Measurements from ENCODE around the gene BAK1. TPM values are rescaled to one million over a fixed set of nuclear protein-coding genes. Genes with fewer than 3 reads are reported as not detected.

The BAK1 gene
- total and polyA plus RNA-seq, 5 donors from 2014 or later, result 38.1 to 66.3 (median 47.0) TPM

DNA sequence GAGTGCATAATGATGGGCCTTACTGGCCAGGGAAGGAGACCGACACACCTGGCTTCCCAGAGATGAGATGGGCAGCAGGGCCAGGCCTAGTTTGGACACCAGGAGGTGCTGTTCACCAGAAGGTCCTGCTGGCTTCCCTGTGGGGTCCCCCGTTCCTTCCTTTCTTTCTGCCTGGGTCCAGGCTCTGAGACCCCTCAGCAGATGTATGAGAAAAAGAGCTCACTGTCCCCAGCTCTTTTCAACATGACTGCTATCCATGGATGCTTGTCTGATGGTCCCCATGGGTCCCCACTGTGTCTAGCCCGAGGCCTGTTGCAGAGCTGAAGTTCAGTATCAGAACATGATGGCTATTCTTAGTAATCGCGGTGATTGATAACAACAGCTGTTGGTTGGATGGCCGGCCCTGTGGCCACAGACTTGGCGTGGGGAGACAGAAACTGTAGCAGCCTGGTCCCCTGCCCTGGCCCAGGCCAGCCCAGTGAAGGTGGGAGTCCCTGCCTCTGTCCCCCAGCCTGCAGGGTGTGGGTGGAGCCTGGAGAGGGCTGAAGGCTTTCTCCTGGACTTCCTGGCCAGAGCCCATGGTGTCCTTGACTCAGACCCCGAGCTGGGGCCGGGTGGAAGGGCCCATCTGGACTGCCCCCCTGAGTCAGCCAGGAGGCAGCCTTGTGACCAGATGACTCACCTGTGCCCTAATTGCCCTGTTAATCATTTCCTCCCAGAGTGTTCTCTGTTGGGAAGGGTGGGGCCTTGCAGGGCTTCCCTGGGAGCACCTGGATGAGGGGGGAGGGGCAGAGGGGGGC lies 9.9 kb upstream of the BAK1 start:
- Histone ChIP-seq H3K36me3 (ENCODE audit: control insufficient read depth, insufficient read depth, low read length) (no peaks in the 10 kb centered on the region), H3K4me1 (ENCODE audit: control insufficient read depth, insufficient read depth, low read length, poor library complexity, severe bottlenecking) (peaks cover 27% of the 10 kb centered on the region), H3K27me3 (ENCODE audit: control insufficient read depth, insufficient read depth, low read length) (no peaks in the 10 kb centered on the region), H3K4me3 (ENCODE audit: low read depth, low read length) (no peak overlapping the region), H3K27ac (ENCODE audit: insufficient read depth, low read length, poor library complexity, severe bottlenecking) (no peak overlapping the region), H3K9me3 (ENCODE audit: control insufficient read depth in 2 of 2, low read length in 2 of 2) (no peaks in the 10 kb centered on the region)
- Mint-ChIP-seq H3K9me3 (no peaks in the 10 kb centered on the region), H3K4me3 (no peak overlapping the region), H3K4me1 (peaks cover 9 to 28% (median 18%) of the 10 kb centered on the region in 4 donors), H3K36me3 (no peaks in the 10 kb centered on the region), H3K27me3 (peaks cover 4% of the 10 kb centered on the region), H3K27ac (no peak overlapping the region)
- ATAC-seq (ENCODE audit: low read depth in 2 of 2) (no peak), DNase-seq (peak in 1 of 3 donors; percentile 51)

DNA sequence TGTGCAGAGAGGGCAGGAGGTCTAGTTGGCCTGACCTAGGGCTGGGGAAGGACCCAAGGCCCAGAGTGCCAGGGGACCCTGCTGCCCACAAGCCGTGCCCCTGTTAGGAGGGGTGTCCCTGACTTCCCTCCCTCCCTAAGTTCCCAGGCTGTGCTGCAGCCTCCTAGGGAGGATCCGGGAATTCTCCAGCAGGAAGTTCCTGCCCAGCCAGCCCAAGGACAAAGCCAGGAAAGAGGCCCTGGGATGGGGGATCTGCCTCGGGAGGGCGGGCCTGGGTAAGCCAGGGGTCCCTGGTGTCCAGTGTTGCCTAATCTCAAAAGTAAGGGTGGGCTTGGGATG lies 9.3 kb upstream of the BAK1 start:
- no peaks in the 10 kb centered on the region for H3K9me3 ChIP-seq (ENCODE audit: control insufficient read depth in 2 of 2, low read length in 2 of 2)
- H3K9me3 Mint-ChIP-seq, result no peaks in the 10 kb centered on the region

DNA sequence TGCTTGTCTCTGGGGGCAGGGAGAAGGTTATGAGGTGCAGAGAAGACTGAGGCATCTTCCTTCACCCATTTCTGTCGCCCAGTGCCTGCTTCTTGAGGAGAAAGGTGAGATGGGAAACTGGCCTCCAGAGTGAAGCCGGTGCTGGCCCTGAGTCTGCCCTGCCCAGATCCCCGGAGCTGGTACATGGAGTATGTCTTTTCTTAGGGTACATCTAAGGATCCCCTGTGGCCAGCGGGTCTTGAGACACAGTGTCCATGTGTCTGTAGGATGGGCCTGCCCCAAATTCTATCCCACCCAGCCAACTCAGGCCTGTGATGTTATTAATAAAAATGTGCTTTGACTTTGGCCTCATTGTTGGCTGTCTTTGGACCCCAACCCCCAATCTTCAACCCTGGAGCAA lies 8.8 kb upstream of the BAK1 start:
- H3K4me3 ChIP-seq (ENCODE audit: low read depth, low read length), result no peak overlapping the region
- Mint-ChIP-seq H3K9me3 (no peaks in the 10 kb centered on the region), H3K4me3 (no peak overlapping the region), H3K27ac (no peak overlapping the region), H3K4me1 (peaks cover 9 to 32% (median 18%) of the 10 kb centered on the region in 4 donors), H3K36me3 (no peaks in the 10 kb centered on the region), H3K27me3 (peaks cover 4% of the 10 kb centered on the region)
- DNase-seq (no peak), ATAC-seq (ENCODE audit: low read depth in 2 of 2) (no peak)
- no peaks in the 10 kb centered on the region for H3K9me3 ChIP-seq (ENCODE audit: control insufficient read depth in 2 of 2, low read length in 2 of 2)
- H3K36me3 ChIP-seq (ENCODE audit: control insufficient read depth, insufficient read depth, low read length), result no peaks in the 10 kb centered on the region
- H3K4me1 ChIP-seq (ENCODE audit: control insufficient read depth, insufficient read depth, low read length, poor library complexity, severe bottlenecking), result peaks cover 27% of the 10 kb centered on the region
- no peaks in the 10 kb centered on the region for H3K27me3 ChIP-seq (ENCODE audit: control insufficient read depth, insufficient read depth, low read length)
- no peak overlapping the region for H3K27ac ChIP-seq (ENCODE audit: insufficient read depth, low read length, poor library complexity, severe bottlenecking)

More for the DNA sequence above, 9.3 kb upstream of the BAK1 start:
- Histone ChIP-seq H3K4me3 (ENCODE audit: low read depth, low read length) (no peak overlapping the region), H3K4me1 (ENCODE audit: control insufficient read depth, insufficient read depth, low read length, poor library complexity, severe bottlenecking) (peaks cover 27% of the 10 kb centered on the region), H3K27me3 (ENCODE audit: control insufficient read depth, insufficient read depth, low read length) (no peaks in the 10 kb centered on the region), H3K36me3 (ENCODE audit: control insufficient read depth, insufficient read depth, low read length) (no peaks in the 10 kb centered on the region), H3K27ac (ENCODE audit: insufficient read depth, low read length, poor library complexity, severe bottlenecking) (no peak overlapping the region)
- no peak overlapping the region for H3K27ac Mint-ChIP-seq
- H3K4me3 Mint-ChIP-seq, result no peak overlapping the region
- H3K4me1 Mint-ChIP-seq, result peaks cover 9 to 32% (median 18%) of the 10 kb centered on the region in 4 donors
- peaks cover 4% of the 10 kb centered on the region for H3K27me3 Mint-ChIP-seq
- DNase-seq, result no peak
- ATAC-seq (ENCODE audit: low read depth in 2 of 2), result no peak
- H3K36me3 Mint-ChIP-seq, result no peaks in the 10 kb centered on the region

DNA sequence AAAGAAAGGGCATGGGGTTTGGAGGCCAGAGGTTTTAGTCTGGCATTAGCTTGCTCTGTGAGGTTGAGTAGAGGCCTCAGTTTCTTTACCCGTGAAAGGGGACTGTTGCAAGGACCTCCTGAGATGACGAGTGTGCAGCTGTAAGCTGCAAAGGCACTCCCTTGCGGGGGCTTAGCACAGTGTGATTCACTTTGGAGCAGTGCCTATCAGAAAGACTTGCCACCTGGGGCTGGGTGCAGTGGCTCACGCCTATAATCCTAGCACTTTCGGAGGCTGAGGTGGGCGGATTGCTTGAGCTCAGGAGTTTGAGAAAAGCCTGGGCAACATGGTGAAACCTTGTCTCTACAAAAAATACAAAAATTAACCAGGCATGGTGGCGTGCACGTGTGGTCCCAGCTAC lies 7.5 kb upstream of the BAK1 start:
- Mint-ChIP-seq H3K27me3 (peaks cover 4% of the 10 kb centered on the region), H3K4me1 (peaks cover 5 to 23% (median 11%) of the 10 kb centered on the region in 4 donors), H3K4me3 (no peak overlapping the region), H3K27ac (no peak overlapping the region), H3K36me3 (no peaks in the 10 kb centered on the region), H3K9me3 (no peaks in the 10 kb centered on the region)
- ATAC-seq (ENCODE audit: low read depth in 2 of 2) (no peak), DNase-seq (no peak)
- Histone ChIP-seq H3K9me3 (ENCODE audit: control insufficient read depth in 2 of 2, low read length in 2 of 2) (no peaks in the 10 kb centered on the region), H3K27ac (ENCODE audit: insufficient read depth, low read length, poor library complexity, severe bottlenecking) (no peak overlapping the region), H3K4me3 (ENCODE audit: low read depth, low read length) (no peak overlapping the region), H3K4me1 (ENCODE audit: control insufficient read depth, insufficient read depth, low read length, poor library complexity, severe bottlenecking) (peaks cover 15% of the 10 kb centered on the region), H3K27me3 (ENCODE audit: control insufficient read depth, insufficient read depth, low read length) (no peaks in the 10 kb centered on the region), H3K36me3 (ENCODE audit: control insufficient read depth, insufficient read depth, low read length) (no peaks in the 10 kb centered on the region)

DNA sequence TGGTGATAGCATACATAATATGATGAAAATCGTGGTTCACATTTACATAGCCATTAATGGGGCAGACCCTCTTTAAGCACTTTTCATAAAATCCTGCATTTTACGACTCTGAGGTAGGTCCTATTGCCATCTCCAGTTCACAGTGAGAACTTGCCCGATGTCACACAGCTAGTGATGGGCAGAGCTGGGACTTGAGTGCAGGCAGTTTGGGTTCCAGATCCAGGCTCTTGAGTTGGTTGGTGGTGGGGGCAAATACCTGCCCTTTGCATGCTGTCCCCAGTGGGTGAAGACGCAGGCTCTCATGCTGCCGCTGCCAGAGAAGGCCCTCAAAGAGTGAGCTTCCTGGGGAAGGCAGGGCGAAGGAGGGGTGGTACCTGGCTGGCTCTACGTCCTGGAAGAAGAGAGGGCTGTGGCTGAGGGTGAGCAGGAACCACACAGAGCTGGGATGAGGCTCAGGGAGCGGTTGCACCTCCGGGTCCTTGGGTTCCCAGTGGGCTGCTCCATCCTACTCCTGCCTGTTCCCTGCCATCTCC lies 6.1 kb upstream of the BAK1 start:
- peaks cover 4% of the 10 kb centered on the region for H3K27me3 Mint-ChIP-seq
- no peak for ATAC-seq (ENCODE audit: low read depth in 2 of 2)
- no peaks in the 10 kb centered on the region for H3K9me3 ChIP-seq (ENCODE audit: control insufficient read depth in 2 of 2, low read length in 2 of 2)
- peak overlapping the region; percentile 89 to 94 (median 93) for H3K27ac Mint-ChIP-seq
- H3K36me3 Mint-ChIP-seq, result no peaks in the 10 kb centered on the region
- H3K4me3 Mint-ChIP-seq, result peak overlapping the region in 3 of 4 donors; percentile 21 to 84 (median 41)
- DNase-seq, result no peak
- H3K27ac ChIP-seq (ENCODE audit: insufficient read depth, low read length, poor library complexity, severe bottlenecking), result no peak overlapping the region
- H3K4me3 ChIP-seq (ENCODE audit: low read depth, low read length), result no peak overlapping the region
- H3K4me1 ChIP-seq (ENCODE audit: control insufficient read depth, insufficient read depth, low read length, poor library complexity, severe bottlenecking), result peaks cover 13% of the 10 kb centered on the region
- no peaks in the 10 kb centered on the region for H3K27me3 ChIP-seq (ENCODE audit: control insufficient read depth, insufficient read depth, low read length)
- no peaks in the 10 kb centered on the region for H3K36me3 ChIP-seq (ENCODE audit: control insufficient read depth, insufficient read depth, low read length)
- no peaks in the 10 kb centered on the region for H3K9me3 Mint-ChIP-seq
- H3K4me1 Mint-ChIP-seq, result peaks cover 0 to 18% (median 7%) of the 10 kb centered on the region in 4 donors

DNA sequence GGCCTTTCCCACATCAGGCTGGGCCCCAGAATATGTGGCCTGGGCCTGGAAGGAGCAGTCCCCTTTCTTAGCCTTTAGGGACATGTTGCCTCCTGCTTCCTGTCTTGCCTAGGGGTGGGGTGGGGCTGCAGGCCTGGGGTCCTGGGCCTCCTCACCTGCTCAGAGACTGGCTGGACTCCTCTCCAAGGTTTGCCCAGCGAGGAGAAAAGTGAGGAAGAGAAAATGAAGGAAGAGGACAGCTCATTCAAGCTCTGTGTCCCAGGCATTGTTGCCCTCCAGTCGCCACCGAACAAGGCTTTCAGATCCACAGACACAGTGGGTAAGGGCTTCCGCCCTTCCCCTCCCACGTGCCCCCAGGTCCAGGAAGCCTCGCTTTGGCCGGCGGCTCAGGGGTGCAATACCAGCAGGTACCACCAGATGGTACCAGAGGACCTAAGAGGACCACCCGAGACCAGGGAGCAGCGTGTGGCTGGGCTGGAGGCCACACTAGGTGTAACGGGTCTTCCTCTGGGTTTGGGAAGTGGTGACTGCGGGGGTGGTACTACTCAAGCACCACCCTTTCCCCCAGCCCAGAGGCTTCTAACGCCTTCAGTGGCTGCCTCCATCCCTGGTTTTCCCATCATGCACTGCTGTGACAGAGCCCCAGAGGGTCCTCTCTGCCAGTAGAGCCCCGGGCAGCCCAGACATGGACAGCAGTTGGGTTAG lies 5.5 kb upstream of the BAK1 start:
- Mint-ChIP-seq H3K27me3 (peaks cover 1% of the 10 kb centered on the region), H3K4me3 (peak overlapping the region; percentile 32 to 84 (median 54)), H3K27ac (peak overlapping the region; percentile 89 to 94 (median 93)), H3K9me3 (no peaks in the 10 kb centered on the region), H3K36me3 (no peaks in the 10 kb centered on the region), H3K4me1 (peaks cover 0 to 17% (median 7%) of the 10 kb centered on the region in 4 donors)
- Histone ChIP-seq H3K27me3 (ENCODE audit: control insufficient read depth, insufficient read depth, low read length) (no peaks in the 10 kb centered on the region), H3K9me3 (ENCODE audit: control insufficient read depth in 2 of 2, low read length in 2 of 2) (no peaks in the 10 kb centered on the region), H3K4me3 (ENCODE audit: low read depth, low read length) (peak overlapping the region; percentile 39), H3K36me3 (ENCODE audit: control insufficient read depth, insufficient read depth, low read length) (no peaks in the 10 kb centered on the region), H3K27ac (ENCODE audit: insufficient read depth, low read length, poor library complexity, severe bottlenecking) (peak overlapping the region; percentile 68), H3K4me1 (ENCODE audit: control insufficient read depth, insufficient read depth, low read length, poor library complexity, severe bottlenecking) (peaks cover 13% of the 10 kb centered on the region)
- ATAC-seq (ENCODE audit: low read depth in 2 of 2) (peak; percentile 93), DNase-seq (peak; percentile 79 to 92 (median 82))

DNA sequence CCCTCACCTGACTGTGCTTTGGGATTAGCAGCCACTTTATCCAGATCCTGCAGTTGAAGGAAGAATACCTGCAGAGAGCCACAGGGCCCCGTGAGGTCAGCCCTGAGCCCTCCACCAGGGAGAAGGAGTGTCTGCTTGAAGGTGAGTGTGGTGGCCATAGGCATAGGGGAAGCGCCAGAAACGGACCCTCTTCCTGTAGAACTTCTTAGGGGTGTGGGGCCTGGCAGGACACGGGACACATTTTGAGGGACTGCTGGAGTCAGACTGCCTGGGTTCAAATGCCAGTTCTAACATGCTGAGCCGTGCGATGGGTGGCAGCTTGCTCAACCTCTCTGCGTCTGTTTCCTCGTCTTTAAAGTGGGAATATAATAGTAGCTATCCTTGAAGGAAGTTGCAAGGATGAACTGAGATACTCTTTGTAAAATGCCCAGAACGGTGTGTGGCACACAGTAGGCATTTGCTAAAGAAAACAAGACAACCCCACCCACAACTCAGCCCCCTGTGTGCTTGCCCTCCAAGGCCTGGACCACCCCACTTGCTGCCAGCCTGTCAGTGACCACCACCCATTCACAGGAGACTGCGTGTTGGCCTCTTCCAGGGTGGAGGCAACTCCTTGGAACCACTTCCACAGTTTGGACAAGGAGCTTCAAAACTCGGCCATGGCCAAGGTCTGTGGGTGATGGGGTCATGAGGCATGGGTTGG lies 4.8 kb upstream of the BAK1 start:
- Mint-ChIP-seq H3K36me3 (no peaks in the 10 kb centered on the region), H3K9me3 (no peaks in the 10 kb centered on the region), H3K27ac (peak overlapping the region; percentile 15 to 89 (median 53)), H3K27me3 (no peaks in the 10 kb centered on the region), H3K4me1 (peaks cover 4 to 21% (median 10%) of the 10 kb centered on the region in 4 donors), H3K4me3 (peak overlapping the region in 1 of 4 donors; percentile 29)
- DNase-seq (no peak), ATAC-seq (ENCODE audit: low read depth in 2 of 2) (no peak)
- H3K4me1 ChIP-seq (ENCODE audit: control insufficient read depth, insufficient read depth, low read length, poor library complexity, severe bottlenecking), result peaks cover 13% of the 10 kb centered on the region
- H3K4me3 ChIP-seq (ENCODE audit: low read depth, low read length), result no peak overlapping the region
- H3K27me3 ChIP-seq (ENCODE audit: control insufficient read depth, insufficient read depth, low read length), result no peaks in the 10 kb centered on the region
- no peaks in the 10 kb centered on the region for H3K9me3 ChIP-seq (ENCODE audit: control insufficient read depth in 2 of 2, low read length in 2 of 2)
- peak overlapping the region; percentile 68 for H3K27ac ChIP-seq (ENCODE audit: insufficient read depth, low read length, poor library complexity, severe bottlenecking)
- H3K36me3 ChIP-seq (ENCODE audit: control insufficient read depth, insufficient read depth, low read length), result no peaks in the 10 kb centered on the region
